ENCODE measurements around the gene CRYBG1. TPM values are rescaled to one million over a fixed set of nuclear protein-coding genes. Genes with fewer than 3 reads are reported as not detected.

CRYBG1 gene
- total and polyA plus RNA-seq, 2 of the 13 experiments (the other 11 are each of a cell fraction or from before 2014, with no cell fraction given), result 10.1 to 21.9 TPM

- no peak overlapping the region for H3K4me3 ChIP-seq (replicated peaks in 1 of 3; ENCODE audit: insufficient read depth in 1 of 3, low read depth in 2 of 3, low read length in 3 of 3)
- H3K4me1 ChIP-seq (ENCODE audit: insufficient read depth, low read length), result peaks cover 29% of the 10 kb centered on the region
- no peak overlapping the region for H3K9ac ChIP-seq (ENCODE audit: insufficient read depth, low read depth, low read length)
- in situ Hi-C loops (cut with HindIII; ENCODE audit: extremely low pct_ligation_motif_present, low pct_unique_long_range_greater_than_20kb), result loop anchor here (10.0 kb wide), 1 partner anchor 227 kb away; no protein-coding TSS in a partner anchor
- intact Hi-C loops (cut with micrococcal nuclease; ENCODE audit: unreplicated experiment), result no loop called here
- TF ChIP-seq KLF11 (CRISPR knock-in tag; IDR thresholded peaks at IDR 0.05) (no peak), E2F1 (CRISPR knock-in tag; IDR thresholded peaks at IDR 0.05) (no peak), GTF2F1 (IDR thresholded peaks at IDR 0.05; ENCODE audit: low read length) (no peak), ATF6 (CRISPR knock-in tag; conservative IDR thresholded peaks at IDR 0.05) (no peak), ISX (CRISPR knock-in tag; conservative IDR thresholded peaks at IDR 0.05) (no peak), ZEB1 (IDR thresholded peaks at IDR 0.05; ENCODE audit: insufficient replicate concordance, low read depth) (no peak), CBFB (CRISPR knock-in tag; IDR thresholded peaks at IDR 0.05) (no peak)
- 90% methylated on average over 6 of the region's 6 CpGs for WGBS (ENCODE audit: low lambda C conversion rate)
- H4K20me1 ChIP-seq (ENCODE audit: insufficient read depth, low read length), result no peaks in the 10 kb centered on the region
- no peak for FAIRE-seq
- POLR2A ChIA-PET, result no interaction called here
- DNase-seq (ENCODE audit: low spot score), result no peak
- ATAC-seq, result no peak
- H3K9me3 ChIP-seq (ENCODE audit: low read length), result no peaks in the 10 kb centered on the region
- no TSS peak for BruUV-seq (replicated peaks)
- peaks cover 2 to 32% of the 10 kb centered on the region in 2 experiments; a peak in 4 of 5 replicates for H3K36me3 ChIP-seq (replicated peaks in 1 of 2; ENCODE audit: control insufficient read depth in 1 of 2, insufficient read depth in 2 of 2, low read length in 2 of 2)
- H3K27me3 ChIP-seq (ENCODE audit: control insufficient read depth in 1 of 2, insufficient read depth in 2 of 2, low read length in 2 of 2), result no peaks in the 10 kb centered on the region
- no peak overlapping the region for H3K27ac ChIP-seq (ENCODE audit: extremely low read length, insufficient read depth, low read length)
- CTCF ChIA-PET (ENCODE audit: low intra/inter-chr PET ratio, low total read pairs), result no interaction called here
- no peak overlapping the region for H2AFZ ChIP-seq (ENCODE audit: low read length)
- no peak overlapping the region for H3K4me2 ChIP-seq (ENCODE audit: low read depth, low read length)
- H3K79me2 ChIP-seq (ENCODE audit: insufficient read depth, low read length), result no peaks in the 10 kb centered on the region
Observed at GRCh38 chr6:106561686-106562405, 201.3 kb downstream of the CRYBG1 start.
